Stimulated activated naive CD8-positive, alpha-beta T cell treated with anti-CD3 and anti-CD28 coated beads, Interleukin-15, Interleukin-2, amounts not matched to agents 100 ng/mL and 50 ng/mL, for 24 hours (primary cell): ENCODE data around the gene S100A13.
A peak's percentile ranks its signal among the peaks of the same experiment; 100 is the strongest.
"Not testable (repeated sequence)": the region's sequence is repeated elsewhere in the genome, so short reads cannot be mapped to it uniquely, and the experiment has no call there.

Source experiments
- H3K27ac Mint-ChIP-seq: one replicate; pipeline ENCODE4 v1.8.0; 2021; ENCODE audit warnings: mild to moderate bottlenecking, mixed read lengths
- H3K27me3 Mint-ChIP-seq: one replicate; pipeline ENCODE4 v1.8.0; 2021; ENCODE audit warnings: mixed read lengths
- H3K36me3 Mint-ChIP-seq: one replicate; pipeline ENCODE4 v1.8.0; 2021; ENCODE audit warnings: low read depth, mixed read lengths
- H3K4me1 Mint-ChIP-seq: one replicate; pipeline ENCODE4 v1.8.0; 2021; ENCODE audit warnings: low read depth, mixed read lengths
- H3K4me3 Mint-ChIP-seq: one replicate; pipeline ENCODE4 v1.8.0; 2021; ENCODE audit warnings: mild to moderate bottlenecking, mixed read lengths
- H3K9me3 Mint-ChIP-seq: one replicate; pipeline ENCODE4 v1.8.0; 2021; ENCODE audit warnings: mixed read lengths

Gene S100A13

GRCh38 chr1:153626904-153627714 lies at the start of gene S100A13:
S100A13 (minus strand) TSS chr1:153627505; CDS start chr1:153626472, 1,033 bp downstream.
- Mint-ChIP-seq H3K4me3 (no peak within 1 kb of the TSS), H3K4me1 (peaks cover 17% of the 10 kb centered on the region), H3K9me3 (no peaks in the 10 kb centered on the region), H3K36me3 (no peaks in the 10 kb centered on the region), H3K27me3 (no peaks in the 10 kb centered on the region), H3K27ac (no peak within 1 kb of the TSS)

GRCh38 chr1:153673511-153673910 lies 46.2 kb upstream of the S100A13 start:
- H3K27me3 Mint-ChIP-seq = peaks cover 20% of the 10 kb centered on the region
- H3K4me1 Mint-ChIP-seq = peaks cover 33% of the 10 kb centered on the region
- H3K9me3 Mint-ChIP-seq = no peaks in the 10 kb centered on the region
- H3K4me3 Mint-ChIP-seq = no peak overlapping the region
- no peak overlapping the region for H3K27ac Mint-ChIP-seq
- H3K36me3 Mint-ChIP-seq = no peaks in the 10 kb centered on the region

GRCh38 chr1:153671628-153672353 lies 44.5 kb upstream of the S100A13 start:
- peaks cover 37% of the 10 kb centered on the region for H3K4me1 Mint-ChIP-seq
- H3K27ac Mint-ChIP-seq, H3K9me3 Mint-ChIP-seq, H3K36me3 Mint-ChIP-seq, H3K4me3 Mint-ChIP-seq, H3K27me3 Mint-ChIP-seq: not testable (repeated sequence)

- Mint-ChIP-seq H3K4me3 (no peak within 1 kb of the TSS), H3K36me3 (no peaks in the 10 kb centered on the region), H3K9me3 (no peaks in the 10 kb centered on the region), H3K4me1 (peaks cover 37% of the 10 kb centered on the region), H3K27ac (no peak within 1 kb of the TSS), H3K27me3 (no peaks in the 10 kb centered on the region)
These were observed 43.7 kb upstream of the S100A13 start, which contains the start of gene ILF2 for GRCh38 chr1:153670859-153671627. ILF2 (minus strand) TSS chr1:153670993; CDS start chr1:153670922, 71 bp downstream.

DNA sequence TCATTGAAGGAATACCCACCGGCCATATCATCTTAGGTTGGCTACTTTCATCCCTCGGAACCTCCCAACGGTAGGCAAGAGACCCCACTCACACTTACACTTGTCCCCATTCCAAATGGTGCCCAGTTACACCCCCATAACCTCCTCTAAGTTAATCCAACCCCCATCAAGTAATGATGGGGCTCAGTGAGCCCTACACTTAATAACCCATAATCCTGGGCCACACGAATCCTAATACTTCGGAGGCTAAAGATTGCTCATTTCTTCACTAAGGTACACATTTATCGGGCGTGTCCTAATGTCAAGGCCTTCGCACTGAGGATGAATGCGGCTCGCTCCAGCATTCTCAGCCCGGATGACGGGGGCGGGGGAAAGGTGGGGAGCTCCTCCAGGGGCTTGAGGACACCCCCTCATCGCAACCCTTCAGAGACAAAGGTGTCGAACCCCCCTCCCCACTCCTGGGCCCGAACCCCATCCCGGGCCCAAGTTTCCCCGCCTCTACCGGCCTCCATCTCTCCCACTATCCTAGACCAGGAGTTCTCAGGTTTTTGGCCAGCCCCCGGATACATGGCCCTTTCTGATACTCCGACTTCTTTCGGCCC lies 43.1 kb upstream of the S100A13 start:
- H3K4me1 Mint-ChIP-seq = peaks cover 37% of the 10 kb centered on the region
- H3K9me3 Mint-ChIP-seq = no peaks in the 10 kb centered on the region
- no peaks in the 10 kb centered on the region for H3K27me3 Mint-ChIP-seq
- H3K4me3 Mint-ChIP-seq = no peak overlapping the region
- H3K27ac Mint-ChIP-seq = no peak overlapping the region
- H3K36me3 Mint-ChIP-seq = no peaks in the 10 kb centered on the region

DNA sequence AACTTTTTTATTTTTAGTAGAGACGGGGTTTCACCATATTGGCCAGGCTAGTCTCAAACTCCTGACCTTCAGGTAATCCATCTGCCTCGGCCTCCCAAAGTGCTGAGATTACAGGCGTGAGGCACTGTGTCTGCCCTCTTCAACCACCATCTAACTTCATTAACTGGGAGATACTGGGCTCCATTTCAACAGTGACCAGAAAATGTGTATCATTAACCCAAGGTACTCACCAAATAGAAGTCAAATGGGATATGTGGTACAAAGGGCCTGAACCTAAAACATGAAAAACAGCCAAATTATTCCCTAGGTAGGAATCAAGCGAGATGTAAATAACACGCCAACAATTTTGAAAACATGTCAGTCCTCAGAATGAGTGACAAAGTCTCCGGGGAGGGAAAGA lies 42.3 kb upstream of the S100A13 start:
- Mint-ChIP-seq H3K36me3 (no peaks in the 10 kb centered on the region), H3K27ac (no peak overlapping the region), H3K4me3 (no peak overlapping the region), H3K4me1 (peaks cover 37% of the 10 kb centered on the region), H3K9me3 (no peaks in the 10 kb centered on the region), H3K27me3 (no peaks in the 10 kb centered on the region)

DNA sequence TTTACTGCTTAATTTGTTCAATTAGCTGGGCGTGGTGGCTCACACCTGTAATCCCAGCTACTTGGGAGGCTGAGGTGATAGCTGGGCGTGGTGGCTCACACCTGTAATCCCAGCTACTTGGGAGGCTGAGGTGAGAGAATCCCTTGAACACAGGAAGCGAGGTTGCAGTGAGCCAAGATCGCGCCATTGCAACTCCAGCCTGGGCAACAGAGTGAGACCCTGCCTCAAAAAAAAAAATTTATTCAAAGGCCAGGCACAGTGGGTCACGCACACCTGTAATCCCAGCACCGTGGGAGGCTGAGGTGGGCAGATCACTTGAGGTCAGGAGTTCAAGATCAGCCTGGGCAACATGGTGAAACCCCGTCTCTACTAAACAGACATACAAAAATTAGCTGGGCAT lies 41.4 kb upstream of the S100A13 start:
- peak overlapping the region; percentile 82 for H3K27ac Mint-ChIP-seq
- not testable (repeated sequence) for H3K36me3 Mint-ChIP-seq, H3K4me3 Mint-ChIP-seq, H3K27me3 Mint-ChIP-seq, H3K9me3 Mint-ChIP-seq
- H3K4me1 Mint-ChIP-seq = peaks cover 37% of the 10 kb centered on the region

DNA sequence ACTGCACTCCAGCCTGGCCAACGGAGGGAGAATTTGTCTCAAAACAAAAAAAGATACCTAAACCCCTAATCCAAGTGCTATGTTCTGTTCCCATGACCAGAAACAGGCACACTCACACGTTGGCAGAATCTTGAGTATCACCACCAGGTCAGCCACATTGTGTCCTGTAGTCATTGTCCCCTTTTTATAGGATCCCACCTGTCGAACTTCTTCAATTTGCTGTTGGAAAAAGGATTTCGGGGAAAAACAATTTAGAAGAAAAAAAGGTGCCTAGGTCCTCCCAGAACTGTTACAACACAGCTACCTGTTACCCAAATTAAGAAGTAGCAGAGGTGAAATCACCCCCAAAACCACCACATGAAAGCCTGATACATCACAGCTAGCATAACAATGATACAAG lies 40.1 kb upstream of the S100A13 start:
- H3K9me3 Mint-ChIP-seq = no peaks in the 10 kb centered on the region
- H3K27ac Mint-ChIP-seq = peak overlapping the region; percentile 82
- H3K4me3 Mint-ChIP-seq = peak overlapping the region; percentile 33
- H3K4me1 Mint-ChIP-seq = peaks cover 37% of the 10 kb centered on the region
- H3K36me3 Mint-ChIP-seq = peaks cover 17% of the 10 kb centered on the region
- H3K27me3 Mint-ChIP-seq = no peaks in the 10 kb centered on the region

GRCh38 chr1:153663211-153663610 lies 35.9 kb upstream of the S100A13 start:
- no peak overlapping the region for H3K4me3 Mint-ChIP-seq
- H3K4me1 Mint-ChIP-seq = peaks cover 26% of the 10 kb centered on the region
- H3K27ac Mint-ChIP-seq = no peak overlapping the region
- H3K27me3 Mint-ChIP-seq = no peaks in the 10 kb centered on the region
- H3K9me3 Mint-ChIP-seq = no peaks in the 10 kb centered on the region
- H3K36me3 Mint-ChIP-seq = peaks cover 36% of the 10 kb centered on the region

DNA sequence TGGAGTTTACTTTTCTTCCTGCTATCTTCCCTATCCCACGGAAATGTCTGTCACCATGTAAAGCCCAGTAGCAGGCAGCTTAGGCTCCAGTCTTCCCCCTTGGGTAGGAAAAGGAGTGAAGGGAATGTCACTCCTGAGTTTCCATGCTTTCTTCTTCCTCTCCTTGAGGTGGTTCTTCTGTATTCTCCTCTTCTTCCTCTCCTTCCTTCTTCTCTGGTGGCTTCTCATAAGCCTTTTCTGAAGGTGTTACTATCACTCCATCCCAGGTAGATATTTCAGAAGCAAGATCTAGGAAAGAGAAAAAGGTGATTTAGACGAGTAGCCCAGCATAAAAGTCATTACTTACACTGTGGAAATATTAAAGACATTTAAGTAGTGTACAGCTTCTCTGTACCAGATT lies 35.0 kb upstream of the S100A13 start:
- Mint-ChIP-seq H3K9me3 (no peaks in the 10 kb centered on the region), H3K4me1 (peaks cover 21% of the 10 kb centered on the region), H3K36me3 (peaks cover 36% of the 10 kb centered on the region), H3K27me3 (no peaks in the 10 kb centered on the region), H3K27ac (peak overlapping the region; percentile 32), H3K4me3 (no peak overlapping the region)

- peak overlapping the region; percentile 45 for H3K27ac Mint-ChIP-seq
- peaks cover 36% of the 10 kb centered on the region for H3K36me3 Mint-ChIP-seq
- peak overlapping the region; percentile 17 for H3K4me3 Mint-ChIP-seq
- H3K9me3 Mint-ChIP-seq = no peaks in the 10 kb centered on the region
- H3K4me1 Mint-ChIP-seq = peaks cover 18% of the 10 kb centered on the region
- H3K27me3 Mint-ChIP-seq = no peaks in the 10 kb centered on the region
These were observed 33.9 kb upstream of the S100A13 start for GRCh38 chr1:153661111-153661708.

DNA sequence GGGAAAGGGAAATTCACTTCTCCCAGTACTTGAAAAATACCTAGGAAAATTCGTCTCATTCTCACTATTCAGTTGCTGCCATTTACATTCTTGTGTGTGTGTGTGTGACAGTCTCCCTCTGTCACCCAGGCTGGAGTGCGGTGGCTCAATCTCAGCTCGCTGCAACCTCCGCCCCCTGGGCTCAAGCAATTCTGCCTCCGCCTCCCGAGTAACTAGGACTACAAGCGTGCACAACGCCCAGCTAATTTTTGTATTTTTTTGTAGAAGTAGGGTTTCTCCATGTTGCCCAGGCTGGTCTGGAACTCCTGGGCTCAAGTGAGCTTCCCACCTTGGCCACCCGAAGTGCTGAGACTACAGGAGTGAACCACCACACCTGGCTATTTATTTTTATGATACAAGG lies 32.4 kb upstream of the S100A13 start:
- H3K4me3 Mint-ChIP-seq = peak overlapping the region; percentile 91
- H3K36me3 Mint-ChIP-seq = peaks cover 36% of the 10 kb centered on the region
- no peaks in the 10 kb centered on the region for H3K9me3 Mint-ChIP-seq
- peak overlapping the region; percentile 94 for H3K27ac Mint-ChIP-seq
- H3K4me1 Mint-ChIP-seq = peaks cover 18% of the 10 kb centered on the region
- H3K27me3 Mint-ChIP-seq = no peaks in the 10 kb centered on the region

DNA sequence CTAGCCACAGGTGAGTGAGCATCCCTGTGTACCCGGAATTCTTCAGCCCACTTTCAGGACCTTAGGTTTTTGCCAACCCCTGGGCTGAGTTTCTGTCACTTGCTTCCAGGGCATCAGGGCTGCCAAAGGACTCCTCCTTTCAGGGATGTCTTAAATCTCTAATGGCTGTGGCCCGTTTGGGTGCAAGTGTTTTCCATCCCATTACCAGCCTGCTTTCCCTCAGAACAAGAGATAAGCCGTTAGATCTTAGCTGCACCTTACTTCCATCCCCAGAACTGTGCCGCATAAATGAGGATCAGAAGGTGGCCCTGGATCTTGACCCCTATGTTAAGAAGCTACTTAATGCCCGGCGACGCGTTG lies 31.9 kb upstream of the S100A13 start:
- Mint-ChIP-seq H3K4me3 (peak overlapping the region; percentile 91), H3K9me3 (no peaks in the 10 kb centered on the region), H3K27me3 (no peaks in the 10 kb centered on the region), H3K36me3 (peaks cover 34% of the 10 kb centered on the region), H3K4me1 (peaks cover 18% of the 10 kb centered on the region), H3K27ac (peak overlapping the region; percentile 94)

DNA sequence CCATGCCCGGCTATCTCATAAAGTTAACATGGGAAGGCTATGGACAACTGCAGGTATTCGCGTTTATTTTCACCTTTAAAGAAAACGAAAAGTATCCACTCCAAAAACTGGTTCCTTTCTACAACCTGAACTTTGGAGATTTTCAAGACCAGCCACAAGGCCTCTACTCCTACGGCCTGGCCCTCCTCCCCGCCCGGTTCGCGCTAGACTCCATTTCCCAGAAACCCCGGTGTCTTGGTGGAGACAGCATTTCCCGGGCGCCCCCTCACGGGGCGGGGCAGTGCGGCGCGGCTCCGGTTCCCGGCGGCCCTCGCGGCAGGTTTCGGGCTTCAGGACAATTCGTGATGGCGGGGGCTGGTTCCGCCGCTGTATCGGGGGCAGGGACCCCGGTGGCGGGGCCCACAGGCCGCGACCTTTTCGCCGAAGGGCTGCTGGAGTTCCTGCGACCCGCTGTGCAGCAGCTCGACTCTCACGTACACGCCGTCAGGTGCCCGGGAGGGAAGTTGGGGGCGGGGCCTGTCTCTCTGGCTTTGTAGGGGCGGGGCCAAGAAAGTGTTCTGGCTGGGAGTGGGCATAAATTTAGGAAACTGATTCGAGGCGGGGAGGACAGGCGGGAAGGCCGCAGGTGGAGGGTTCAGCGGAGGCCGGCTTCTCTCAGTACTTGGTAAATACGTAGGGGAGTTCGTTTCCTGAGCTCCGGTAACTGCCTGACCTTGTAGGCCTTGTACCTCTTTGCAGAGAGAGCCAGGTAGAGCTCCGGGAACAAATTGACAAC lies 31.3 kb upstream of the S100A13 start, which contains the start of gene SNAPIN:
Gene SNAPIN, plus strand, starts transcription at position 304 of the 775 bp plus-strand sequence. Its CDS starts 41 bp downstream, at position 345.
- no peaks in the 10 kb centered on the region for H3K9me3 Mint-ChIP-seq
- no peaks in the 10 kb centered on the region for H3K27me3 Mint-ChIP-seq
- peak within 1 kb of the TSS; percentile 91 for H3K4me3 Mint-ChIP-seq
- peaks cover 18% of the 10 kb centered on the region for H3K4me1 Mint-ChIP-seq
- H3K36me3 Mint-ChIP-seq = peaks cover 28% of the 10 kb centered on the region
- peak within 1 kb of the TSS; percentile 94 for H3K27ac Mint-ChIP-seq
